Kidney epithelial cell (primary cell): ENCODE data around the gene VCL. TPM values are rescaled to one million over a fixed set of nuclear protein-coding genes. Genes with fewer than 3 reads are reported as not detected.

Experiments used
- DNase-seq: peaks from one replicate; pipeline ENCODE4 v3.0.0-alpha.2; 2010; ENCODE audit warnings: low read depth
- H3K27me3 ChIP-seq: 2 replicates; pipeline ENCODE4 v1.6.0; 2011; ENCODE audit warnings: low read length; ENCODE audit not compliant: control insufficient read depth, insufficient read depth
- H3K36me3 ChIP-seq: 2 replicates; pipeline ENCODE4 v1.5.1; 2011; ENCODE audit warnings: low read length; ENCODE audit not compliant: control insufficient read depth, insufficient read depth
- H3K4me3 ChIP-seq: 2 replicates; pipeline ENCODE4 v1.5.1; 2011; ENCODE audit warnings: low read depth, mild to moderate bottlenecking, control low read depth, low read length
- total RNA-seq: library from RNA; depleted of rRNA; stranded (reverse); fragments of >200 nt; gene quantifications from 2 replicates; pipeline ENCODE4 v1.2.3, GENCODE V29; 2015
- TF ChIP-seq, protein P1 (sequence below): IDR thresholded peaks from 2 replicates; pipeline ENCODE4 v1.5.1; 2011; ENCODE audit warnings: mild to moderate bottlenecking, moderate library complexity, low read length, control low read depth, inconsistent platforms; ENCODE audit not compliant: insufficient read depth, poor library complexity, severe bottlenecking

The VCL gene
- total RNA-seq, 1 donor from 2014 or later: 148 TPM

DNA sequence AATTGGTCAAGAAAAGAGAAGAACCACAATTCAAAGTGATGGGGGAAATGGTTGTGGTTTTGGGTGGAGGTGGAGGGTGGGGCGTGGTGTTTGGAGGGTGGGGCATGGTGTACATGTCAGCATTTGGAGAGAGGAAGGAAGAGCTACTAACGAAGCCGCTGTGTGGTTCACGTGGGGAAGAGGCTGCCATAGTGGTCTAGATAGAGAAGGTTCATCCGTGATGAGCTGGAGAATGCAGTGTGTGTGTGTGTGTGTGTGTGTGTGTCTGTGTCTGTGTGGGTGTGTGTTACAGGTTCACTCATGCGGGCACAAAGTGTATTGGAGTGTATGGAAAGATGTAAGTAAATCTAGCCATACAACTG is 6.1 kb upstream of the VCL start:
- H3K36me3 ChIP-seq: no peaks in the 10 kb centered on the region
- TF ChIP-seq, protein P1, sequence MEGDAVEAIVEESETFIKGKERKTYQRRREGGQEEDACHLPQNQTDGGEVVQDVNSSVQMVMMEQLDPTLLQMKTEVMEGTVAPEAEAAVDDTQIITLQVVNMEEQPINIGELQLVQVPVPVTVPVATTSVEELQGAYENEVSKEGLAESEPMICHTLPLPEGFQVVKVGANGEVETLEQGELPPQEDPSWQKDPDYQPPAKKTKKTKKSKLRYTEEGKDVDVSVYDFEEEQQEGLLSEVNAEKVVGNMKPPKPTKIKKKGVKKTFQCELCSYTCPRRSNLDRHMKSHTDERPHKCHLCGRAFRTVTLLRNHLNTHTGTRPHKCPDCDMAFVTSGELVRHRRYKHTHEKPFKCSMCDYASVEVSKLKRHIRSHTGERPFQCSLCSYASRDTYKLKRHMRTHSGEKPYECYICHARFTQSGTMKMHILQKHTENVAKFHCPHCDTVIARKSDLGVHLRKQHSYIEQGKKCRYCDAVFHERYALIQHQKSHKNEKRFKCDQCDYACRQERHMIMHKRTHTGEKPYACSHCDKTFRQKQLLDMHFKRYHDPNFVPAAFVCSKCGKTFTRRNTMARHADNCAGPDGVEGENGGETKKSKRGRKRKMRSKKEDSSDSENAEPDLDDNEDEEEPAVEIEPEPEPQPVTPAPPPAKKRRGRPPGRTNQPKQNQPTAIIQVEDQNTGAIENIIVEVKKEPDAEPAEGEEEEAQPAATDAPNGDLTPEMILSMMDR: no peak
- no peak for DNase-seq
- no peaks in the 10 kb centered on the region for H3K27me3 ChIP-seq
- H3K4me3 ChIP-seq: no peak overlapping the region

GRCh38 chr10:73992899-73993788 is 4.8 kb upstream of the VCL start:
- DNase-seq: no peak
- no peaks in the 10 kb centered on the region for H3K36me3 ChIP-seq
- no peaks in the 10 kb centered on the region for H3K27me3 ChIP-seq
- H3K4me3 ChIP-seq: no peak overlapping the region
- TF ChIP-seq, protein P1: no peak

DNA sequence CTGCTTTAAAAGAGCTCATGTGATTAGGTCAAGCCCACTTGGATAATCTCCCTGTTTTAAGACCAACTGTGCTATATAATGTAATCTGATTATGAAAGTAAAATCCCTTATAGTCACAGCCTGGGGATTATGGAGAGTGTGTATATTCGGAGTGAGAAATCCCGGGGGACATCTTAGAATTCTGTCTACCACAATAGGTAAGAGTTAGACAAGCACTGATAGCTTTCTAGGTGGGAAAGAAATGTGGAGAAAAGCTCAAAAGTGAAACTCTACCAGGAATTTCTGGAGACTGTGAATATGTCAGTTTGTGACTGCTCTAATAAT is 2.9 kb upstream of the VCL start:
- TF ChIP-seq, protein P1: no peak
- no peaks in the 10 kb centered on the region for H3K36me3 ChIP-seq
- no peak for DNase-seq
- H3K27me3 ChIP-seq: no peaks in the 10 kb centered on the region
- H3K4me3 ChIP-seq: no peak overlapping the region

GRCh38 chr10:73997461-73997786 is 492 bp upstream of the VCL start:
- no peaks in the 10 kb centered on the region for H3K27me3 ChIP-seq
- DNase-seq: no peak
- H3K36me3 ChIP-seq: no peaks in the 10 kb centered on the region
- H3K4me3 ChIP-seq: peak overlapping the region; percentile 57
- TF ChIP-seq, protein P1: no peak

DNA sequence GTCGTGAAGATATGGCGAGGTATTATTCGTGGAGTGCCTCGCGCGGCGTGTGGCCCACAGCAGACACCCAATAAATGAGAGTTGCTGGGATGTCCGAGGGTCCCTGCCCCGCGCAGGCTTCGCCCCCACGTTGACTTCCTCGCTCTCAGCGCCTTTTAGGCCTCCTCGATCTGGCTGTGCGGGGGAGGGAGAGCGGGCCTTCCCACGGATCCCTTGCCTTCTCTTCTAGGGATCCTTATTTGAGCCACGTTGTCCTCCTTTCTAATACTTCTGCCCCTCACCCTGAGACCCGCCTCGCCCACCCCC is 660 bp downstream of the VCL start:
- Histone ChIP-seq H3K27me3 (no peaks in the 10 kb centered on the region), H3K4me3 (peak overlapping the region; percentile 98), H3K36me3 (no peaks in the 10 kb centered on the region)
- TF ChIP-seq, protein P1: no peak
- no peak for DNase-seq
